Measurements from ENCODE around the gene MYH13. TPM values are rescaled to one million over a fixed set of nuclear protein-coding genes. Genes with fewer than 3 reads are reported as not detected.

The MYH13 gene
- total RNA-seq, 4 donors from 2014 or later = not detected

GRCh38 chr17:10314329-10314728 lies 58.5 kb downstream of the MYH13 start:
- DNase-seq (ENCODE audit: low spot score in 2 of 2) = no peak
- peaks cover 0 to 4% (median 0%) of the 10 kb centered on the region in 4 donors for H3K4me1 ChIP-seq
- H3K9me3 ChIP-seq = no peaks in the 10 kb centered on the region
- no peak overlapping the region for H3K27ac ChIP-seq
- no peaks in the 10 kb centered on the region for H3K27me3 ChIP-seq
- 60 to 61% methylated on average over 5 of the region's 5 CpGs for WGBS, 2 donors
- no peaks in the 10 kb centered on the region for H3K36me3 ChIP-seq
- TF ChIP-seq CTCF (IDR thresholded peaks at IDR 0.05) = no peak
- no peak for TF ChIP-seq POLR2A (IDR thresholded peaks at IDR 0.05)
- no peak for TF ChIP-seq EP300 (IDR thresholded peaks at IDR 0.05)
- H3K4me3 ChIP-seq = no peak overlapping the region

GRCh38 chr17:10313037-10313672 lies 59.7 kb downstream of the MYH13 start:
- 84 to 94% methylated on average over 17 of the region's 17 CpGs for WGBS, 2 donors
- Histone ChIP-seq H3K9me3 (no peaks in the 10 kb centered on the region), H3K27ac (no peak overlapping the region), H3K27me3 (no peaks in the 10 kb centered on the region), H3K4me1 (peaks cover 0 to 4% (median 0%) of the 10 kb centered on the region in 4 donors), H3K36me3 (no peaks in the 10 kb centered on the region), H3K4me3 (no peak overlapping the region)
- no peak for TF ChIP-seq POLR2A (IDR thresholded peaks at IDR 0.05)
- no peak for TF ChIP-seq EP300 (IDR thresholded peaks at IDR 0.05)
- TF ChIP-seq CTCF (IDR thresholded peaks at IDR 0.05) = no peak
- no peak for DNase-seq (ENCODE audit: low spot score in 2 of 2)

- no peak overlapping the region for H3K27ac ChIP-seq
- 68 to 71% methylated on average over 6 of the region's 6 CpGs for WGBS, 2 donors
- no peaks in the 10 kb centered on the region for H3K27me3 ChIP-seq
- no peak for DNase-seq (ENCODE audit: low spot score in 2 of 2)
- no peak overlapping the region for H3K4me3 ChIP-seq
- no peaks in the 10 kb centered on the region for H3K9me3 ChIP-seq
- no peaks in the 10 kb centered on the region for H3K4me1 ChIP-seq
- TF ChIP-seq CTCF (IDR thresholded peaks at IDR 0.05) (no peak), EP300 (IDR thresholded peaks at IDR 0.05) (no peak), POLR2A (IDR thresholded peaks at IDR 0.05) (no peak)
- H3K36me3 ChIP-seq = no peaks in the 10 kb centered on the region
These were observed 61.7 kb downstream of the MYH13 start for GRCh38 chr17:10311131-10311530.

GRCh38 chr17:10309003-10309974 lies 63.5 kb downstream of the MYH13 start:
- Histone ChIP-seq H3K9me3 (no peaks in the 10 kb centered on the region), H3K4me1 (no peaks in the 10 kb centered on the region), H3K4me3 (no peak overlapping the region), H3K27me3 (no peaks in the 10 kb centered on the region), H3K36me3 (no peaks in the 10 kb centered on the region), H3K27ac (no peak overlapping the region)
- TF ChIP-seq CTCF (IDR thresholded peaks at IDR 0.05) = no peak
- no peak for TF ChIP-seq EP300 (IDR thresholded peaks at IDR 0.05)
- TF ChIP-seq POLR2A (IDR thresholded peaks at IDR 0.05) = no peak
- DNase-seq (ENCODE audit: low spot score in 2 of 2) = no peak
- 95% methylated on average over 43 of the region's 44 CpGs for WGBS, 2 donors

GRCh38 chr17:10306585-10306984 lies 66.2 kb downstream of the MYH13 start:
- no peak overlapping the region for H3K27ac ChIP-seq
- TF ChIP-seq POLR2A (IDR thresholded peaks at IDR 0.05) (no peak), EP300 (IDR thresholded peaks at IDR 0.05) (no peak), CTCF (IDR thresholded peaks at IDR 0.05) (no peak)
- no peaks in the 10 kb centered on the region for H3K4me1 ChIP-seq
- no peaks in the 10 kb centered on the region for H3K36me3 ChIP-seq
- no peaks in the 10 kb centered on the region for H3K27me3 ChIP-seq
- DNase-seq (ENCODE audit: low spot score in 2 of 2) = no peak
- 88% methylated on average over 5 of the region's 5 CpGs for WGBS, 2 donors
- H3K4me3 ChIP-seq = no peak overlapping the region
- no peaks in the 10 kb centered on the region for H3K9me3 ChIP-seq
